Vagina (tissue), 2 donors: ENCODE measurements around the gene SCN3A. TPM values are rescaled to one million over a fixed set of nuclear protein-coding genes. Genes with fewer than 3 reads are reported as not detected.

Experiments used
- DNase-seq, 2 donors: peaks; one replicate each; pipeline ENCODE4 v3.0.0-alpha.2; 2017; ENCODE audit errors: extremely low spot score in 2 of 2
- H3K27ac ChIP-seq: fragments of 200-600 bp; sonication (generic); one replicate; pipeline ENCODE4 v1.5.1; 2019
- H3K27me3 ChIP-seq: fragments of 200-600 bp; sonication (generic); one replicate; pipeline ENCODE4 v1.5.1; 2019
- H3K36me3 ChIP-seq, 2 donors: fragments of 200-600 bp; sonication (generic); one replicate each; pipeline ENCODE4 v1.5.1; 2017 to 2019
- H3K4me1 ChIP-seq: fragments of 200-600 bp; sonication (generic); one replicate; pipeline ENCODE4 v1.5.1; 2019
- H3K4me3 ChIP-seq, 2 donors: fragments of 200-600 bp; sonication (generic); 1 replicate in 1 of 2; 2 replicates in 1 of 2; pipeline ENCODE4 v1.5.1; 2016 to 2019
- H3K9me3 ChIP-seq: fragments of 200-600 bp; sonication (generic); one replicate; pipeline ENCODE4 v1.5.1; 2019
- POLR2A ChIP-seq, 2 donors: fragments of 450-650 bp; IDR thresholded peaks; one replicate each; pipeline ENCODE4 v1.6.1; 2017; ENCODE audit warnings: antibody characterized with exemption in 2 of 2, mild to moderate bottlenecking in 2 of 2, moderate library complexity in 2 of 2
- POLR2AphosphoS5 ChIP-seq, 2 donors: sonication (generic); formaldehyde crosslinking; IDR thresholded peaks; one replicate each; pipeline ENCODE4 v1.9.0; 2017; ENCODE audit warnings: antibody characterized with exemption in 2 of 2, mild to moderate bottlenecking in 2 of 2, low read depth in 1 of 2; ENCODE audit not compliant: insufficient read depth in 1 of 2
- intact Hi-C: fragments of 100-400 bp; cut with DNase I; formaldehyde crosslinking; loops from one replicate; pipeline ENCODE4 v1.15.1; 2023
- total RNA-seq: library from RNA; depleted of rRNA; stranded (reverse); fragments of >200 nt; gene quantifications from one replicate; pipeline ENCODE4 v1.2.3, GENCODE V29; 2016
- TF ChIP-seq, protein P1 (sequence below), 3 experiments: fragments of 450-650 bp in 2 of 3; fragments of 200-600 bp in 1 of 3; sonication (generic) in 1 of 3; IDR thresholded peaks; one replicate each; pipeline ENCODE4 v1.5.1; 2017 to 2019; ENCODE audit warnings: antibody characterized with exemption in 3 of 3, mild to moderate bottlenecking in 2 of 3, moderate library complexity in 2 of 3

Gene SCN3A
- total RNA-seq, 1 donor from 2014 or later = 2.0 TPM

DNA sequence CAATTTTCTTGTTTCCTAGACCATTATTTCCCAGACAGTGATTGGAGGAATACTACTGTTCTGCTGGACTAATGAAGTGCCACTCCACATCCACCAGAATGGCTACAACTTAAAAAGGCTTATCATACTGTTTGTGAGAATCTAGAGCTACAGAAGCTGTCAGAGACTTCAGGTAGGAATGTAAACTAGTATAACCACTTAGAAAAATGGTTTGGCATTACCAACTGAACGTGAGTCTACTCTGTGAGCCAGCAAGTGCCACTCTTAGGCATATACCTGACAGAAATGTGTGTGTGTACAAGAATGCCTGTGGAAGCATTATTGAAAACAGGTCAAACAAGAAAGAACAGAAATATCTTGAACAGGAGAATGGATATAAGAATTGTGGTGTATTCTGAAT is 4.2 kb upstream of the SCN3A start:
- H3K4me1 ChIP-seq = no peaks in the 10 kb centered on the region
- H3K9me3 ChIP-seq = no peaks in the 10 kb centered on the region
- H3K27ac ChIP-seq = no peak overlapping the region
- TF ChIP-seq POLR2AphosphoS5 (IDR thresholded peaks at IDR 0.05; ENCODE audit: insufficient read depth in 1 of 2, low read depth in 1 of 2) = no peak
- TF ChIP-seq POLR2A (IDR thresholded peaks at IDR 0.05) = no peak
- TF ChIP-seq, protein P1, sequence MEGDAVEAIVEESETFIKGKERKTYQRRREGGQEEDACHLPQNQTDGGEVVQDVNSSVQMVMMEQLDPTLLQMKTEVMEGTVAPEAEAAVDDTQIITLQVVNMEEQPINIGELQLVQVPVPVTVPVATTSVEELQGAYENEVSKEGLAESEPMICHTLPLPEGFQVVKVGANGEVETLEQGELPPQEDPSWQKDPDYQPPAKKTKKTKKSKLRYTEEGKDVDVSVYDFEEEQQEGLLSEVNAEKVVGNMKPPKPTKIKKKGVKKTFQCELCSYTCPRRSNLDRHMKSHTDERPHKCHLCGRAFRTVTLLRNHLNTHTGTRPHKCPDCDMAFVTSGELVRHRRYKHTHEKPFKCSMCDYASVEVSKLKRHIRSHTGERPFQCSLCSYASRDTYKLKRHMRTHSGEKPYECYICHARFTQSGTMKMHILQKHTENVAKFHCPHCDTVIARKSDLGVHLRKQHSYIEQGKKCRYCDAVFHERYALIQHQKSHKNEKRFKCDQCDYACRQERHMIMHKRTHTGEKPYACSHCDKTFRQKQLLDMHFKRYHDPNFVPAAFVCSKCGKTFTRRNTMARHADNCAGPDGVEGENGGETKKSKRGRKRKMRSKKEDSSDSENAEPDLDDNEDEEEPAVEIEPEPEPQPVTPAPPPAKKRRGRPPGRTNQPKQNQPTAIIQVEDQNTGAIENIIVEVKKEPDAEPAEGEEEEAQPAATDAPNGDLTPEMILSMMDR (IDR thresholded peaks at IDR 0.05) = no peak
- DNase-seq = no peak
- no peak overlapping the region for H3K4me3 ChIP-seq
- no peaks in the 10 kb centered on the region for H3K27me3 ChIP-seq
- H3K36me3 ChIP-seq = no peaks in the 10 kb centered on the region
- intact Hi-C loops = no loop called here

DNA sequence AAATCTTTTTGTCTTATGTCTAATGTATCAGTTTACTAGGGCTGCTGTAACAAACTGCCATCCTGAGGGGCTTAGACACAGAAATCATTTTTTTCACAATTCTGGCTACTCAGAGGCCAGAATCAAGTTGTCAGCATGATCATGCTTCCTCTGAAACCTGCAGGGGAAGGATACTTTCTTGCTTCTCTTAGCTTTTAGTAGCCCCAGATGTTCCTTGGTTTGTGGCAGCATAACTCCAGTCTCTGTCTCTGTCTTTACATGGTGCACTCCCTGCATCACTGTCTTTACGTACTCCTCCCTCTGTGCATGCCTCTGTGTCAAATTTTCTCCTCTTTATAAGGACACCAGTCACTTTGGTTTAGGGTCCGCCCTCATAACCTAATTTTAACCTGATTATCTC is 2.0 kb upstream of the SCN3A start:
- H3K4me1 ChIP-seq = no peaks in the 10 kb centered on the region
- H3K27me3 ChIP-seq = no peaks in the 10 kb centered on the region
- no peak overlapping the region for H3K4me3 ChIP-seq
- no peaks in the 10 kb centered on the region for H3K9me3 ChIP-seq
- TF ChIP-seq POLR2A (IDR thresholded peaks at IDR 0.05) = no peak
- no peak for TF ChIP-seq POLR2AphosphoS5 (IDR thresholded peaks at IDR 0.05; ENCODE audit: insufficient read depth in 1 of 2, low read depth in 1 of 2)
- TF ChIP-seq, protein P1 (IDR thresholded peaks at IDR 0.05) = no peak
- no peaks in the 10 kb centered on the region for H3K36me3 ChIP-seq
- intact Hi-C loops = no loop called here
- H3K27ac ChIP-seq = no peak overlapping the region
- DNase-seq = no peak

DNA sequence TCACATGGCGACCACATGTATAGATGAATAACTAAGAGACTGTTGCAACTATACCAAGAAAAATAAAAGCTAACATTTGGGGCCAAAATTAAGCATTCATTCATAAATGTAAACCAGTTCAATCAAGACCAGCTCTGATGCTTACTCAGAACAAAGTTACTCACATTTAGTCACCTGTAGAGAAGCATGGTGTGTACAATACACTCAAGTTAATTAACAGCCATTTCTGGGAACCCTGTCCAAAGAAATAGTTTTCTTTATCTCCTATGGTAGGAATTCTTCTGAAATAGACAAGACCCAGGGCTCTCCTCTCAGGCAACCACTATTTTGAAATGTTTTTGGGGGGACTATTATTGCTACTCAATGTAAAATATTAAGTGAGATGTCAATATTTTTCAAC is 1.6 kb downstream of the SCN3A start:
- Histone ChIP-seq H3K4me3 (no peak overlapping the region), H3K36me3 (no peaks in the 10 kb centered on the region), H3K4me1 (no peaks in the 10 kb centered on the region), H3K27ac (no peak overlapping the region), H3K27me3 (no peaks in the 10 kb centered on the region), H3K9me3 (no peaks in the 10 kb centered on the region)
- no peak for TF ChIP-seq POLR2A (IDR thresholded peaks at IDR 0.05)
- DNase-seq = no peak
- intact Hi-C loops = no loop called here

DNA sequence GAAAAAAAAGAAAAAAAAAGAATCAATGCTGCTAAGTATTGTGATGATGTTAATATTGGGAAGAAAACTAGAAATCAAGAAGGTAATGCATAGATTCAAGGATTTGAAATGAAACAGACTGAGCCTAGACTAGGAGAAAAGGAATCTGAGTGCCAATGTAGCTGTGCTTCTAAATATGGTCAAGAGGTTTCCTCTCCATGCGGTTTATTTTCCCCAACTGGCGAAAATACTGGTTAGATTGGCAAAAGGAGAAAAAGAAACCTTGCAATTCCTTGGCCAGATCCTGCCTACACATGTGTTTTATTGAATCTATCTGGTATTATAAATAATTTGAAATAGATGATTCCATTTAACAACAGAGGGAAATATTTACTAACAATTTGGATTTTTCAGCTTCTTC is 5.7 kb downstream of the SCN3A start:
- H3K4me1 ChIP-seq = no peaks in the 10 kb centered on the region
- H3K27ac ChIP-seq = no peak overlapping the region
- H3K4me3 ChIP-seq = no peak overlapping the region
- H3K9me3 ChIP-seq = no peaks in the 10 kb centered on the region
- H3K27me3 ChIP-seq = no peaks in the 10 kb centered on the region
- DNase-seq = no peak
- H3K36me3 ChIP-seq = no peaks in the 10 kb centered on the region
- intact Hi-C loops = no loop called here
- TF ChIP-seq POLR2A (IDR thresholded peaks at IDR 0.05) = no peak
- TF ChIP-seq, protein P1 (IDR thresholded peaks at IDR 0.05) = no peak
- no peak for TF ChIP-seq POLR2AphosphoS5 (IDR thresholded peaks at IDR 0.05; ENCODE audit: insufficient read depth in 1 of 2, low read depth in 1 of 2)

DNA sequence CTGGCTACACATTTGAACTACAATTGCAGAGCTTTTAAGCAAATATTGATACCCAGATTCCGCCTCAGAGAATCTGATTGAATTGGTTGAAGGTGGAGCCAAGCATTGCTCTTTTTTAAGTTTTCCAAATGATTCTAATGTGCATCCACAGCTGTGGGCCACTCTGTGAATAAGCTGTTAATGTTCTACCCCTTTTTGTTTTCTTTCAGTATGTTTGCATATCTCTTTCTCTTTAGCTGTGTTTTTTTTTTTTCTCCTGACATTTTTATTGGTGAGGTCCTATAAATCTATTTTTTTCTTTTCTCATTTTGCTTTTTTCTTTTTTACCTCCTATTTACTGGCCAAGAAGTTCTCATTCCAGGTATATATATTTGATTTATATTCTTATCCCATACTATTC is 6.5 kb downstream of the SCN3A start:
- intact Hi-C loops = no loop called here
- Histone ChIP-seq H3K36me3 (no peaks in the 10 kb centered on the region), H3K27ac (no peak overlapping the region), H3K4me1 (no peaks in the 10 kb centered on the region), H3K9me3 (no peaks in the 10 kb centered on the region), H3K4me3 (no peak overlapping the region), H3K27me3 (no peaks in the 10 kb centered on the region)
- no peak for DNase-seq
- TF ChIP-seq, protein P1 (IDR thresholded peaks at IDR 0.05) = no peak
- TF ChIP-seq POLR2A (IDR thresholded peaks at IDR 0.05) = no peak
- TF ChIP-seq POLR2AphosphoS5 (IDR thresholded peaks at IDR 0.05; ENCODE audit: insufficient read depth in 1 of 2, low read depth in 1 of 2) = no peak

DNA sequence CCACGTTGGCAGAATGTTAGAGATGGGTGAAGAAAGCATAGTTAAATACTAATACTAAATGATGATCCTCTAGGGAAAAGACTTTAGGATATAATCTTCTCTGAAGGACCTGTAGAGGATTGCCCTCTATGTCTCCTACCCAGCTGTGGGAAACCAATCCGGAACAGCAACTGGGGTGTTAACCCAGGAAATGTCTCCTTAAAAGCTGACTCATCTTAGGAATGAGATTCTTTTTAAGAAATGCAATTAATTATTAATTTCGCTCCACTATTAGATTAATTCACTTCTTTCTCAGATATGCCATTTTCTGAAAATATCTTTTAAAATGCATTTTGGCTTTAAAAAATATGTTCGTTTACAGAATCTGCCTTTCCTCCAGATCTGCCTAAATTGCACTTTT is 7.4 kb downstream of the SCN3A start:
- TF ChIP-seq POLR2AphosphoS5 (IDR thresholded peaks at IDR 0.05; ENCODE audit: insufficient read depth in 1 of 2, low read depth in 1 of 2) (no peak), POLR2A (IDR thresholded peaks at IDR 0.05) (no peak)
- TF ChIP-seq, protein P1 (IDR thresholded peaks at IDR 0.05) = no peak
- no peak for DNase-seq
- Histone ChIP-seq H3K27ac (no peak overlapping the region), H3K4me1 (no peaks in the 10 kb centered on the region), H3K9me3 (no peaks in the 10 kb centered on the region), H3K36me3 (no peaks in the 10 kb centered on the region), H3K4me3 (no peak overlapping the region), H3K27me3 (no peaks in the 10 kb centered on the region)
- intact Hi-C loops = no loop called here
